ENCODE measurements around the gene PRDX3.

GRCh38 chr10:119215371-119215770, 36.8 kb upstream of the PRDX3 start:
- TF ChIP-seq GATA2 (IDR thresholded peaks at IDR 0.05; ENCODE audit: low read depth, low read length) (no peak), GATA3 (IDR thresholded peaks at IDR 0.05; ENCODE audit: low read depth, low read length) (no peak)

Data from SH-SY5Y (cell line).